NCI-H1417 treated with DMSO at 0.1 percent for 48 hours (cell line): ENCODE results near the gene RAPGEF2.

ENCODE experiments used
- DNase-seq: peaks from one replicate; lab custom pipeline; 2025; lab: John Stamatoyannopoulos, UW

RAPGEF2 gene

GRCh38 chr4:159134429-159134828 is 31.6 kb downstream of the RAPGEF2 start:
- no peak for DNase-seq

- peak; percentile 65 for DNase-seq
Observed at GRCh38 chr4:159137176-159137575, 34.3 kb downstream of the RAPGEF2 start.

GRCh38 chr4:159138436-159138835 is 35.6 kb downstream of the RAPGEF2 start:
- DNase-seq: no peak

GRCh38 chr4:159141193-159141592 is 38.3 kb downstream of the RAPGEF2 start:
- DNase-seq: no peak

GRCh38 chr4:159142241-159142640 is 39.4 kb downstream of the RAPGEF2 start:
- no peak for DNase-seq

- DNase-seq: no peak
Observed at GRCh38 chr4:159142681-159143384, 40.0 kb downstream of the RAPGEF2 start.

- DNase-seq: no peak
Observed at GRCh38 chr4:159143687-159144086, 40.8 kb downstream of the RAPGEF2 start.

GRCh38 chr4:159144112-159144694 is 41.3 kb downstream of the RAPGEF2 start:
- DNase-seq: no peak

GRCh38 chr4:159145318-159145991 is 42.6 kb downstream of the RAPGEF2 start:
- no peak for DNase-seq

GRCh38 chr4:159145992-159146330 is 43.1 kb downstream of the RAPGEF2 start:
- no peak for DNase-seq

GRCh38 chr4:159146488-159146887 is 43.6 kb downstream of the RAPGEF2 start:
- no peak for DNase-seq

- DNase-seq: no peak
Observed at GRCh38 chr4:159148441-159148840, 45.6 kb downstream of the RAPGEF2 start.

GRCh38 chr4:159149666-159150065 is 46.8 kb downstream of the RAPGEF2 start:
- no peak for DNase-seq

GRCh38 chr4:159150396-159150795 is 47.5 kb downstream of the RAPGEF2 start:
- DNase-seq: no peak

- no peak for DNase-seq
Observed at GRCh38 chr4:159150821-159151390, 48.0 kb downstream of the RAPGEF2 start.

- no peak for DNase-seq
Observed at GRCh38 chr4:159151689-159152088, 48.8 kb downstream of the RAPGEF2 start.

- no peak for DNase-seq
Observed at GRCh38 chr4:159152181-159152580, 49.3 kb downstream of the RAPGEF2 start.

- no peak for DNase-seq
Observed at GRCh38 chr4:159153669-159154068, 50.8 kb downstream of the RAPGEF2 start.

GRCh38 chr4:159155119-159155518 is 52.2 kb downstream of the RAPGEF2 start:
- DNase-seq: no peak

- no peak for DNase-seq
Observed at GRCh38 chr4:159158083-159158617, 55.3 kb downstream of the RAPGEF2 start.

- no peak for DNase-seq
Observed at GRCh38 chr4:159158985-159159384, 56.1 kb downstream of the RAPGEF2 start.

- peak; percentile 84 for DNase-seq
Observed at GRCh38 chr4:159159611-159160010, 56.7 kb downstream of the RAPGEF2 start.

GRCh38 chr4:159160242-159160641 is 57.4 kb downstream of the RAPGEF2 start:
- no peak for DNase-seq
